IMR-90 (cell line): Measurements from ENCODE around the gene RFX2. TPM values are rescaled to one million over a fixed set of nuclear protein-coding genes. Genes with fewer than 3 reads are reported as not detected.
A peak's percentile ranks its signal among the peaks of the same experiment; 100 is the strongest.

Experiments
- ATAC-seq: fragments of 200-7000 bp; cut with Tn5 transposase; 2 replicates; pipeline ENCODE4 v1.9.1; 2020; ENCODE audit warnings: low read depth, mild to moderate bottlenecking, moderate library complexity
- BruUV-seq: library from RNA; stranded (reverse); fragments of 400-500 nt; replicated peaks from 2 replicates; lab custom pipeline; 2021; lab: Mats Ljungman, UMichigan
- CTCF ChIA-PET: fragments of 300-600 bp; formaldehyde crosslinking; extraction: SDS; loops from one replicate; lab custom pipeline; 2021; ENCODE audit warnings: antibody characterized with exemption; lab: Yijun Ruan, JAX
- POLR2A ChIA-PET: fragments of 300-600 bp; sonication (Branson Sonifier 250); formaldehyde crosslinking; loops from one replicate; lab custom pipeline; 2022; ENCODE audit warnings: antibody characterized with exemption; ENCODE audit not compliant: unreplicated experiment; lab: Charles Lee
- DNase-seq: peaks from one replicate; pipeline ENCODE4 v3.0.0; 2013
- H2AFZ ChIP-seq: replicated peaks from 2 replicates; pipeline ENCODE3; 2013; ENCODE audit warnings: low read length, mild to moderate bottlenecking; ENCODE audit not compliant: poor library complexity
- H2AK5ac ChIP-seq: 2 replicates; pipeline ENCODE4 v1.6.1; 2013; ENCODE audit warnings: low read depth, low read length, inconsistent platforms
- H2AK9ac ChIP-seq: replicated peaks from 2 replicates; pipeline ENCODE3; 2013; ENCODE audit warnings: mild to moderate bottlenecking, low read depth, low read length, moderate library complexity; ENCODE audit not compliant: poor library complexity
- H2BK120ac ChIP-seq: 2 replicates; pipeline ENCODE4 v1.6.1; 2013; ENCODE audit warnings: low read depth, low read length, inconsistent platforms
- H2BK15ac ChIP-seq: 3 replicates; pipeline ENCODE4 v1.6.1; 2013; ENCODE audit warnings: low read depth, low read length, inconsistent platforms
- H2BK20ac ChIP-seq: 2 replicates; pipeline ENCODE4 v1.6.1; 2013; ENCODE audit warnings: low read depth, mild to moderate bottlenecking, inconsistent platforms, low read length, moderate library complexity
- H2BK5ac ChIP-seq: 2 replicates; pipeline ENCODE4 v1.6.1; 2013; ENCODE audit warnings: mild to moderate bottlenecking, low read depth, low read length, inconsistent platforms; ENCODE audit not compliant: poor library complexity, severe bottlenecking
- H3K14ac ChIP-seq: replicated peaks from 2 replicates; pipeline ENCODE4 v1.6.1; 2013; ENCODE audit warnings: low read depth, low read length, inconsistent platforms
- H3K18ac ChIP-seq: 2 replicates; pipeline ENCODE4 v1.6.1; 2013; ENCODE audit warnings: low read depth, low read length, control low read depth
- H3K23ac ChIP-seq: 2 replicates; pipeline ENCODE4 v1.6.1; 2013; ENCODE audit warnings: low read depth, low read length, inconsistent platforms
- H3K27ac ChIP-seq: 2 replicates; pipeline ENCODE4 v1.5.1; 2013; ENCODE audit warnings: mild to moderate bottlenecking, control low read depth, low read length; ENCODE audit not compliant: insufficient read depth
- H3K27me3 ChIP-seq: 2 replicates; pipeline ENCODE4 v1.6.1; 2013; ENCODE audit warnings: low read length; ENCODE audit not compliant: control insufficient read depth, insufficient read depth
- H3K36me3 ChIP-seq: 2 replicates; pipeline ENCODE4 v1.6.1; 2013; ENCODE audit warnings: low read length, mixed read lengths; ENCODE audit not compliant: control insufficient read depth, insufficient read depth
- H3K4ac ChIP-seq: 2 replicates; pipeline ENCODE4 v1.6.1; 2013; ENCODE audit warnings: low read depth, low read length, inconsistent platforms
- H3K4me1 ChIP-seq: 2 replicates; pipeline ENCODE4 v1.6.1; 2013; ENCODE audit warnings: low read length, mixed read lengths; ENCODE audit not compliant: control insufficient read depth, insufficient read depth
- H3K4me2 ChIP-seq: 2 replicates; pipeline ENCODE4 v1.6.1; 2013; ENCODE audit warnings: low read depth, mild to moderate bottlenecking, control low read depth, low read length, moderate library complexity
- H3K4me3 ChIP-seq: 2 replicates; pipeline ENCODE4 v1.5.1; 2013; ENCODE audit warnings: low read depth, mild to moderate bottlenecking, control low read depth, low read length, moderate library complexity; ENCODE audit not compliant: insufficient read depth
- H3K56ac ChIP-seq: 2 replicates; pipeline ENCODE4 v1.6.1; 2013; ENCODE audit warnings: low read length, inconsistent platforms; ENCODE audit not compliant: insufficient read depth; ENCODE audit errors: extremely low read depth
- H3K79me1 ChIP-seq, 2 experiments: 2 replicates each; pipeline ENCODE4 v1.6.1; 2013; ENCODE audit warnings: low read length in 2 of 2, inconsistent platforms in 1 of 2, low read depth in 1 of 2
- H3K9ac ChIP-seq: 2 replicates; pipeline ENCODE4 v1.6.1; 2013; ENCODE audit warnings: low read depth, low read length, control low read depth
- H3K9me1 ChIP-seq: 2 replicates; pipeline ENCODE4 v1.6.1; 2013; ENCODE audit warnings: low read length, inconsistent platforms; ENCODE audit not compliant: insufficient read depth
- H3K9me3 ChIP-seq: 2 replicates; pipeline ENCODE4 v1.6.1; 2013; ENCODE audit warnings: low read length; ENCODE audit not compliant: control insufficient read depth, insufficient read depth
- H4K20me1 ChIP-seq: 2 replicates; pipeline ENCODE4 v1.6.1; 2013; ENCODE audit warnings: low read length, inconsistent platforms; ENCODE audit not compliant: insufficient read depth
- H4K5ac ChIP-seq: 2 replicates; pipeline ENCODE4 v1.6.1; 2013; ENCODE audit warnings: mild to moderate bottlenecking, low read depth, low read length, control low read depth
- H4K8ac ChIP-seq, 2 experiments: 2 replicates each; pipeline ENCODE4 v1.6.1; 2013; ENCODE audit warnings: low read depth in 2 of 2, low read length in 2 of 2, control low read depth in 1 of 2, inconsistent platforms in 1 of 2
- H4K91ac ChIP-seq: 2 replicates; pipeline ENCODE4 v1.6.1; 2013; ENCODE audit warnings: low read depth, low read length, inconsistent platforms; ENCODE audit not compliant: insufficient read depth
- BHLHE40 ChIP-seq: fragments of 150-350 bp; IDR thresholded peaks from 2 replicates; pipeline ENCODE4 v1.6.1; 2016; ENCODE audit warnings: mild to moderate bottlenecking, low read depth, low read length
- CEBPB ChIP-seq: IDR thresholded peaks from 2 replicates; pipeline ENCODE4 v1.6.1; 2012; ENCODE audit warnings: low read depth, low read length, improper control_type of control experiment
- CHD1 ChIP-seq: IDR thresholded peaks from 2 replicates; pipeline ENCODE4 v1.6.1; 2012; ENCODE audit warnings: low read depth, low read length, improper control_type of control experiment
- ELK1 ChIP-seq: fragments of 150-350 bp; IDR thresholded peaks from 2 replicates; pipeline ENCODE4 v1.6.1; 2016; ENCODE audit warnings: low read depth, mild to moderate bottlenecking, low read length, moderate library complexity, borderline replicate concordance
- FOS ChIP-seq: fragments of 150-350 bp; IDR thresholded peaks from 2 replicates; pipeline ENCODE4 v1.6.1; 2016; ENCODE audit warnings: low read depth, low read length
- MXI1 ChIP-seq: IDR thresholded peaks from 2 replicates; pipeline ENCODE4 v1.6.1; 2012; ENCODE audit warnings: low read depth, mild to moderate bottlenecking, low read length, moderate library complexity, borderline replicate concordance
- NFE2L2 ChIP-seq: fragments of 150-350 bp; IDR thresholded peaks from 2 replicates; pipeline ENCODE4 v1.6.1; 2016; ENCODE audit warnings: low read depth, mild to moderate bottlenecking, low read length
- POLR2A ChIP-seq: IDR thresholded peaks from 2 replicates; pipeline ENCODE4 v1.6.1; 2012; ENCODE audit warnings: mild to moderate bottlenecking, low read depth, low read length
- RAD21 ChIP-seq: IDR thresholded peaks from 2 replicates; pipeline ENCODE4 v1.6.1; 2012; ENCODE audit warnings: low read length, improper control_type of control experiment
- RCOR1 ChIP-seq: IDR thresholded peaks from 2 replicates; pipeline ENCODE4 v1.6.1; 2012; ENCODE audit warnings: mild to moderate bottlenecking, low read length, improper control_type of control experiment; ENCODE audit not compliant: insufficient replicate concordance
- RFX5 ChIP-seq: IDR thresholded peaks from 2 replicates; pipeline ENCODE4 v1.8.0; 2012; ENCODE audit warnings: low read depth, mild to moderate bottlenecking, low read length, moderate library complexity
- SMC3 ChIP-seq: fragments of 150-350 bp; IDR thresholded peaks from 2 replicates; pipeline ENCODE4 v1.6.1; 2016; ENCODE audit warnings: low read depth, mild to moderate bottlenecking, antibody characterized with exemption, low read length, moderate library complexity
- USF2 ChIP-seq: fragments of 150-350 bp; IDR thresholded peaks from 2 replicates; pipeline ENCODE4 v1.6.1; 2017; ENCODE audit warnings: mild to moderate bottlenecking, antibody characterized with exemption, low read length, low read depth
- WGBS, 2 experiments: methylation state at CpG; one replicate each; pipeline versions ENCODE4 v1.1.5 to v1.1.7; 2013; ENCODE audit warnings: missing lambda C conversion rate in 2 of 2; ENCODE audit not compliant: insufficient read length in 1 of 2; ENCODE audit errors: extremely low coverage in 2 of 2; 5-methylcytosine and 5-hydroxymethylcytosine counted together
- dilution Hi-C: fragments of 300-500 bp; cut with HindIII; formaldehyde crosslinking; loops from one replicate; pipeline ENCODE4 v1.14.3; 2018; ENCODE audit warnings: low sequenced_read_pairs; ENCODE audit not compliant: unreplicated experiment
- in situ Hi-C: fragments of 300-500 bp; cut with MboI; formaldehyde crosslinking; loops from 3 replicates; pipeline ENCODE4 v1.14.3; 2019; ENCODE audit warnings: low sequenced_read_pairs, inconsistent platforms, mixed read lengths
- intact Hi-C: fragments of 100-400 bp; cut with micrococcal nuclease; formaldehyde crosslinking; loops from 2 replicates; pipeline ENCODE4 v1.10.0; 2022
- polyA plus RNA-seq, 3 experiments: library from polyadenylated mRNA; depleted of rRNA; stranded (reverse); fragments of >200 nt; gene quantifications; 2 replicates each; pipeline ENCODE4 v1.2.3, GENCODE V29; 2012; ENCODE audit warnings: low replicate concordance in 1 of 3
- total RNA-seq: library from RNA; depleted of rRNA; stranded (reverse); fragments of >200 nt; gene quantifications from 2 replicates; pipeline ENCODE4 v1.2.3, GENCODE V29; 2012
- TF ChIP-seq, protein P1 (sequence below): conservative IDR thresholded peaks from 2 replicates; pipeline ENCODE4 v1.5.1; 2012; ENCODE audit warnings: mild to moderate bottlenecking, low read depth, low read length, improper control_type of control experiment

The RFX2 gene
- total and polyA plus RNA-seq, 2 of the 4 experiments (the other 2 are of a cell fraction): 2.2 to 4.9 TPM

- no peak for ATAC-seq
- peak overlapping the region; percentile 72 for H4K91ac ChIP-seq
- CTCF ChIA-PET: no interaction called here
These were observed 35.4 kb downstream of the RFX2 start for GRCh38 chr19:6074709-6075403.

More at GRCh38 chr19:6074709-6075403, 35.4 kb downstream of the RFX2 start:
- H3K9ac ChIP-seq: no peak overlapping the region
- H2BK15ac ChIP-seq: peak overlapping the region; percentile 72; the same call in 2 of the 3 replicates
- TF ChIP-seq CHD1 (no peak), BHLHE40 (no peak), NFE2L2 (no peak), POLR2A (no peak), RCOR1 (no peak), RFX5 (no peak), FOS (no peak), CEBPB (no peak), ELK1 (no peak), MXI1 (no peak), RAD21 (no peak), USF2 (no peak), SMC3 (no peak)
- TF ChIP-seq, protein P1, sequence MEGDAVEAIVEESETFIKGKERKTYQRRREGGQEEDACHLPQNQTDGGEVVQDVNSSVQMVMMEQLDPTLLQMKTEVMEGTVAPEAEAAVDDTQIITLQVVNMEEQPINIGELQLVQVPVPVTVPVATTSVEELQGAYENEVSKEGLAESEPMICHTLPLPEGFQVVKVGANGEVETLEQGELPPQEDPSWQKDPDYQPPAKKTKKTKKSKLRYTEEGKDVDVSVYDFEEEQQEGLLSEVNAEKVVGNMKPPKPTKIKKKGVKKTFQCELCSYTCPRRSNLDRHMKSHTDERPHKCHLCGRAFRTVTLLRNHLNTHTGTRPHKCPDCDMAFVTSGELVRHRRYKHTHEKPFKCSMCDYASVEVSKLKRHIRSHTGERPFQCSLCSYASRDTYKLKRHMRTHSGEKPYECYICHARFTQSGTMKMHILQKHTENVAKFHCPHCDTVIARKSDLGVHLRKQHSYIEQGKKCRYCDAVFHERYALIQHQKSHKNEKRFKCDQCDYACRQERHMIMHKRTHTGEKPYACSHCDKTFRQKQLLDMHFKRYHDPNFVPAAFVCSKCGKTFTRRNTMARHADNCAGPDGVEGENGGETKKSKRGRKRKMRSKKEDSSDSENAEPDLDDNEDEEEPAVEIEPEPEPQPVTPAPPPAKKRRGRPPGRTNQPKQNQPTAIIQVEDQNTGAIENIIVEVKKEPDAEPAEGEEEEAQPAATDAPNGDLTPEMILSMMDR: no peak
- H3K4ac ChIP-seq: peak overlapping the region; percentile 76
- H3K27ac ChIP-seq: no peak overlapping the region
- H3K18ac ChIP-seq: peak overlapping the region; percentile 52
- H3K79me1 ChIP-seq: peaks cover 4 to 24% of the 10 kb centered on the region in 2 experiments; a peak in 3 of 4 replicates
- H3K27me3 ChIP-seq: no peaks in the 10 kb centered on the region
- peak overlapping the region; percentile 80 for H2BK120ac ChIP-seq
- in situ Hi-C loops (no loop called here), dilution Hi-C loops (no loop called here), intact Hi-C loops (no loop called here)
- H2AK5ac ChIP-seq: peak overlapping the region; percentile 71
- H2AK9ac ChIP-seq: peak overlapping the region; percentile 63
- no peak overlapping the region for H3K56ac ChIP-seq
- BruUV-seq: no TSS peak
- no peak overlapping the region for H3K4me2 ChIP-seq
- no peaks in the 10 kb centered on the region for H3K36me3 ChIP-seq
- H2BK20ac ChIP-seq: peak overlapping the region; percentile 87
- no peaks in the 10 kb centered on the region for H3K9me3 ChIP-seq
- H4K20me1 ChIP-seq: 0 out of 2 replicates have a peak, but pooled peaks cover 3% of the 10 kb centered on the region
- H2BK5ac ChIP-seq: peak overlapping the region; percentile 24
- H3K9me1 ChIP-seq: peaks cover 22% of the 10 kb centered on the region; the same call in 1 of the 2 replicates
- H3K4me3 ChIP-seq: no peak overlapping the region
- POLR2A ChIA-PET: no interaction called here
- peak overlapping the region; percentile 12; the same call in 1 of the 2 replicates for H3K23ac ChIP-seq
- H3K14ac ChIP-seq: peak overlapping the region; percentile 19; the same call in 1 of the 2 replicates
- H3K4me1 ChIP-seq: peaks cover 24% of the 10 kb centered on the region
- WGBS, 2 experiments: 100% methylated on average over 1 of the region's 7 CpGs; no CpG with 5 or more reads in 1 of the 2 experiments
- H2AFZ ChIP-seq: peak overlapping the region; percentile 10
- H4K8ac ChIP-seq: peak overlapping the region in 1 of 2 experiments; percentile 24; a peak in 1 of 4 replicates
- no peak for DNase-seq
- H4K5ac ChIP-seq: peak overlapping the region; percentile 56
